PFSK-1 (cell line): Measurements from ENCODE around the gene EPN3.
A peak's percentile ranks its signal among the peaks of the same experiment; 100 is the strongest.

Source experiments
- FOXP2 ChIP-seq: optimal IDR thresholded peaks from 2 replicates; pipeline ENCODE3; 2011; ENCODE audit warnings: borderline replicate concordance, control low read depth, inconsistent platforms; ENCODE audit not compliant: insufficient read depth; ENCODE audit errors: extremely low read length, extremely low read depth
- POLR2AphosphoS5 ChIP-seq: IDR thresholded peaks from 2 replicates; pipeline ENCODE4 v1.6.1; 2012; ENCODE audit warnings: low read depth, mild to moderate bottlenecking, control low read depth, low read length, moderate library complexity
- REST ChIP-seq, 2 experiments: IDR thresholded peaks; 2 replicates each; pipeline versions ENCODE4 v1.6.1 to v1.8.0; 2011 to 2012; ENCODE audit warnings: low read depth in 2 of 2, low read length in 2 of 2, control low read depth in 1 of 2, inconsistent platforms in 1 of 2, mild to moderate bottlenecking in 1 of 2, moderate library complexity in 1 of 2; ENCODE audit not compliant: insufficient read depth in 1 of 2
- SIN3A ChIP-seq: IDR thresholded peaks from 2 replicates; pipeline ENCODE4 v1.6.1; 2012; ENCODE audit warnings: mild to moderate bottlenecking, low read length, moderate library complexity, borderline replicate concordance; ENCODE audit not compliant: insufficient read depth
- TAF1 ChIP-seq: IDR thresholded peaks from 2 replicates; pipeline ENCODE4 v1.6.1; 2012; ENCODE audit warnings: low read length, control low read depth, borderline replicate concordance; ENCODE audit not compliant: insufficient read depth

The EPN3 gene

DNA sequence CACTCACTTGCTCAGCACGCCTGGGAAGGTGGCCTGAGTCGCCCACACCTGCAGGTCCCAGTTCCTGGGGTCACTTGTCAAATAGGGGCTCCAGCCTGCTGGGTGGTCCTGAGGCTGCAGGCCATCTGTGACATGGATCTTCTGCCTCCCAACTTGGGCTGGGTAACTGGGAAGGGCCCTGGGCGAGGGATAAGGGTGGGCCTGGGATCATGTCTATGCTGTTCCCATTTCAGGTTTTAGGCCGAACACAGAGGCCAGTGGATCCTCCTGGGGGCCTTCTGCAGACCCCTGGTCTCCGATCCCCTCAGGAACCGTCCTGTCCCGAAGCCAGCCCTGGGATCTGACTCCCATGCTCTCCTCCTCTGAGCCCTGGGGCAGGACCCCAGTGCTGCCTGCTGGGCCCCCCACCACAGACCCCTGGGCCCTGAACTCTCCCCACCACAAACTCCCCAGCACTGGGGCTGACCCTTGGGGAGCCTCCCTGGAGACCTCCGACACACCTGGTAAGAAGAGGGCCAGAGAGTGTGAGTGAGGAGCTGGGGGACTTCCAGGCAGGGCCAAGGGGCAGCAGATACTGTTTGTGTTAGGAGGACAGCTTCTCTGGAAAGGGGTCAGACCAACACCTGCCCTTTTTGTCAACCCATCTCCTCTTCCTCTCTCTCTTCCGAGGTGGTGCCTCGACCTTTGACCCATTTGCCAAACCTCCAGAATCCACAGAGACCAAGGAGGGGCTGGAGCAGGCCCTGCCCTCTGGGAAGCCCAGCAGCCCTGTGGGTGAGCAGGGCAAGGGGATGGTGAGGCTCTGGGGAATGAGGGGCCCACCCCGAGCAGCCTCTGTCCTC, 8.2 kb downstream of the EPN3 start:
- no peak for TF ChIP-seq POLR2AphosphoS5
- TF ChIP-seq FOXP2, result no peak
- no peak for TF ChIP-seq TAF1
- no peak for TF ChIP-seq SIN3A
- TF ChIP-seq REST (IDR thresholded peaks at IDR 0.05; ENCODE audit: insufficient read depth in 1 of 2, low read depth in 2 of 2, low read length in 2 of 2), result no peak

GRCh38 chr17:50541402-50541715, 8.8 kb downstream of the EPN3 start:
- TF ChIP-seq SIN3A (no peak), TAF1 (no peak), POLR2AphosphoS5 (no peak), REST (IDR thresholded peaks at IDR 0.05; ENCODE audit: insufficient read depth in 1 of 2, low read depth in 2 of 2, low read length in 2 of 2) (no peak), FOXP2 (no peak)

- TF ChIP-seq TAF1, result 0 out of 2 replicates have a peak, but pooled peaks have one; percentile 43
- peak; percentile 80 for TF ChIP-seq POLR2AphosphoS5
- no peak for TF ChIP-seq SIN3A
- TF ChIP-seq FOXP2, result peak; percentile 74
- 0 out of 4 replicates have a peak, but pooled peaks of 1 of the 2 experiments have one; percentile 21 for TF ChIP-seq REST (IDR thresholded peaks at IDR 0.05; ENCODE audit: insufficient read depth in 1 of 2, low read depth in 2 of 2, low read length in 2 of 2)
Observed at GRCh38 chr17:50541716-50542688, 9.5 kb downstream of the EPN3 start.

DNA sequence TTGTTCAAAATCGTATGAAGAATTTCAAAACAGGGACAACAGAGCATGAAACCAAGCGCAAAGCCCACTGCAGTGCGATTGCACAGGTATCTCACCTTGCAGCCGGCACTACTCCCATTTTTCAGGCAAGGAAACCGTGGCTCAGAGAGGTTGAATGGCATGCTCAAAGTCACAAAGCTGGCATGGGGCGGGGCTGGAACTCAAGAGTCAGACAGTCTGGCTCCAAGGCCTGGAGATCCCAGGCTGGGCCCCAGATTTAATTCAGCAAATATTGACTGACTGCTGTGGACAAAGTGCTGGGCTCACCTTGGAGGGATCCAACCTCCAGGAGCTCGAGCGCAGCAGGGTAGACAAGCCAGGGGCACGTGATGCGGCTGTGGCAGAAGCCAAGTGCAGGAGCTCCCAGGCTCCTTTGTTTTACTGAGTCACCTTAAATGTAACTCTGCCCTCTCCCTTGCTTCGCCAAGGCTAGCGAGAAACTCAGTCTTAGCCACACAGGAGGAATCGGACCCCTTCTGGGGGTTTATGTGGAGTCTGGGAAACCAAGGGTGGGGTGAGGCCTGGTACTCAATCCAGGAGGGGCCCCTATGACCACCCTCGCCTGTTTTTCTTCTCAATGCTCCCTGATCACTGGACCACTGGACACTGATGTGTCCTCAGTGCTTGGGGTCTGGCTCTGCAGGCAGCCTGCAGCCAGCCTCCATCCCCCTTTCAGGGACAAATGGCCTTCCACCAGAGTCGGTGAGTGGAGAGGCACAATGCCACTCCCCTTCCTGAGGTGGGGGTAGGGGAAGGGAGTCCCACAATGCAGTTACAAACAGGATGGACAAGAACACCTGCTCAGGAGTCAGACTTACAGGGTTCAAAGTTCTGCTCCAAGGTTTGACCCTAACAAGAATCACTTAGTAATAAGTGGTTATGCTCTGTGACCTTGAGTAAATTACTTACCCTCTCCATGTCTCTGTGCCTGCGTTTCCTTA, 10.6 kb downstream of the EPN3 start:
- no peak for TF ChIP-seq SIN3A
- TF ChIP-seq TAF1, result no peak
- TF ChIP-seq POLR2AphosphoS5, result no peak
- no peak for TF ChIP-seq FOXP2

GRCh38 chr17:50544516-50544915, 12.0 kb downstream of the EPN3 start:
- no peak for TF ChIP-seq SIN3A
- TF ChIP-seq REST (IDR thresholded peaks at IDR 0.05; ENCODE audit: insufficient read depth in 1 of 2, low read depth in 2 of 2, low read length in 2 of 2), result no peak
- no peak for TF ChIP-seq TAF1
- TF ChIP-seq FOXP2, result no peak
- no peak for TF ChIP-seq POLR2AphosphoS5
